SK-N-SH (cell line): ENCODE results near the gene NSF. TPM values are rescaled to one million over a fixed set of nuclear protein-coding genes. Genes with fewer than 3 reads are reported as not detected.

Experiments
- CTCF ChIA-PET: fragments of 300-600, 350-600 bp; formaldehyde crosslinking; extraction: SDS; loops from one replicate; lab custom pipeline; 2021; lab: Yijun Ruan, JAX
- POLR2A ChIA-PET: fragments of 350-600 bp; sonication (Branson Sonifier 250); formaldehyde crosslinking; extraction: SDS; loops from one replicate; lab custom pipeline; 2020; ENCODE audit warnings: antibody characterized with exemption, inconsistent platforms; lab: Yijun Ruan, JAX
- DNase-seq: peaks from one replicate; pipeline ENCODE4 v3.0.0; 2012
- H2AFZ ChIP-seq: fragments of 200-600 bp; sonication (generic); 2 replicates; pipeline ENCODE4 v1.8.1; 2016; ENCODE audit warnings: antibody characterized with exemption, mild to moderate bottlenecking, low read depth
- H3F3A ChIP-seq: fragments of 200-600 bp; sonication (generic); replicated peaks from 2 replicates; pipeline ENCODE3; 2016; ENCODE audit warnings: antibody characterized with exemption, mild to moderate bottlenecking; ENCODE audit not compliant: insufficient read depth
- H3K27ac ChIP-seq, 2 experiments: fragments of 200-500 bp in 1 of 2; fragments of 200-600 bp in 1 of 2; sonication (Bioruptor generic) in 1 of 2; sonication (generic), shearing (Covaris generic) in 1 of 2; 2 replicates each; pipeline versions ENCODE4 v1.5.1 to v1.6.1; 2014 to 2016; ENCODE audit warnings: low read depth in 2 of 2, inconsistent platforms in 1 of 2, low read length in 1 of 2, mild to moderate bottlenecking in 1 of 2, mixed read lengths in 1 of 2
- H3K27me3 ChIP-seq: fragments of 200-600 bp; sonication (generic), shearing (Covaris generic); 2 replicates; pipeline ENCODE4 v1.6.1; 2016; ENCODE audit warnings: mixed run types; ENCODE audit not compliant: insufficient read depth
- H3K36me3 ChIP-seq, 2 experiments: fragments of 200-500 bp in 1 of 2; fragments of 200-600 bp in 1 of 2; sonication (Bioruptor generic) in 1 of 2; sonication (generic) in 1 of 2; replicated peaks in 1 of 2; 2 replicates each; pipeline versions ENCODE3 to v1.5.1; 2014 to 2016; ENCODE audit warnings: low read length in 1 of 2, mild to moderate bottlenecking in 1 of 2; ENCODE audit not compliant: insufficient read depth in 2 of 2, control insufficient read depth in 1 of 2
- H3K4me1 ChIP-seq, 2 experiments: fragments of 200-500 bp in 1 of 2; fragments of 200-600 bp in 1 of 2; sonication (Bioruptor generic) in 1 of 2; sonication (generic), shearing (Covaris generic) in 1 of 2; 2 replicates each; pipeline versions ENCODE4 v1.5.1 to v1.6.1; 2014 to 2016; ENCODE audit warnings: low read depth in 1 of 2, low read length in 1 of 2, mixed run types in 1 of 2; ENCODE audit not compliant: insufficient read depth in 2 of 2, control insufficient read depth in 1 of 2
- H3K4me2 ChIP-seq: fragments of 200-600 bp; sonication (generic), shearing (Covaris generic); 2 replicates; pipeline ENCODE4 v1.6.1; 2017; ENCODE audit warnings: mixed run types
- H3K4me3 ChIP-seq, 2 experiments: fragments of 200-500 bp in 1 of 2; fragments of 200-600 bp in 1 of 2; sonication (Bioruptor generic) in 1 of 2; sonication (generic), shearing (Covaris generic) in 1 of 2; 2 replicates each; pipeline versions ENCODE4 v1.5.1 to v1.8.1; 2014 to 2016; ENCODE audit warnings: low read depth in 2 of 2, inconsistent platforms in 1 of 2, low read length in 1 of 2, mild to moderate bottlenecking in 1 of 2, mixed read lengths in 1 of 2, moderate library complexity in 1 of 2
- H3K79me2 ChIP-seq: fragments of 200-600 bp; sonication (generic); 2 replicates; pipeline ENCODE4 v1.8.1; 2017; ENCODE audit warnings: mild to moderate bottlenecking; ENCODE audit not compliant: insufficient read depth
- H3K9ac ChIP-seq: fragments of 200-600 bp; sonication (generic); 2 replicates; pipeline ENCODE4 v1.6.1; 2017; ENCODE audit warnings: mixed run types
- H3K9me2 ChIP-seq: fragments of 200-600 bp; sonication (generic); 2 replicates; pipeline ENCODE4 v1.6.1; 2017; ENCODE audit warnings: mixed run types
- H3K9me3 ChIP-seq: fragments of 200-600 bp; sonication (generic); 2 replicates; pipeline ENCODE4 v1.6.1; 2017; ENCODE audit warnings: mixed run types, mild to moderate bottlenecking, moderate library complexity
- H4K20me1 ChIP-seq: fragments of 200-600 bp; sonication (generic); 2 replicates; pipeline ENCODE4 v1.6.1; 2017; ENCODE audit warnings: mild to moderate bottlenecking, mixed run types; ENCODE audit not compliant: insufficient read depth
- ELF1 ChIP-seq: IDR thresholded peaks from 2 replicates; pipeline ENCODE4 v1.4.0; 2012
- EP300 ChIP-seq, 2 experiments: IDR thresholded peaks; 2 replicates each; pipeline versions ENCODE4 v1.4.0 to v1.6.1; 2012; ENCODE audit warnings: borderline replicate concordance in 1 of 2, low read depth in 1 of 2, low read length in 1 of 2
- EZH2phosphoT487 ChIP-seq: fragments of 200-600 bp; sonication (generic); IDR thresholded peaks from 2 replicates; pipeline ENCODE4 v1.6.1; 2017; ENCODE audit warnings: low read depth, mixed run types, mild to moderate bottlenecking, antibody characterized with exemption, moderate library complexity, borderline replicate concordance
- FOSL2 ChIP-seq: IDR thresholded peaks from 2 replicates; pipeline ENCODE4 v1.4.0; 2012; ENCODE audit warnings: low read depth, mild to moderate bottlenecking, moderate library complexity, borderline replicate concordance
- FOXJ3 ChIP-seq: sonication (generic); formaldehyde crosslinking; IDR thresholded peaks from 2 replicates; pipeline ENCODE4 v1.5.1; 2020; ENCODE audit warnings: mild to moderate bottlenecking, missing genetic modification reagents
- IRF3 ChIP-seq: fragments of 150-350 bp; IDR thresholded peaks from 2 replicates; pipeline ENCODE4 v1.6.1; 2016; ENCODE audit warnings: mild to moderate bottlenecking, low read depth, low read length
- JUND ChIP-seq: IDR thresholded peaks from 2 replicates; pipeline ENCODE4 v1.4.0; 2012
- MAX ChIP-seq: IDR thresholded peaks from 2 replicates; pipeline ENCODE4 v1.4.0; 2012; ENCODE audit warnings: low read depth
- MXI1 ChIP-seq: IDR thresholded peaks from 2 replicates; pipeline ENCODE4 v1.6.1; 2012; ENCODE audit warnings: mild to moderate bottlenecking, low read depth, low read length, improper control_type of control experiment
- NFIC ChIP-seq: IDR thresholded peaks from 2 replicates; pipeline ENCODE4 v1.4.0; 2012; ENCODE audit warnings: borderline replicate concordance
- RCOR1 ChIP-seq: fragments of 150-350 bp; IDR thresholded peaks from 2 replicates; pipeline ENCODE4 v1.6.1; 2017; ENCODE audit warnings: antibody characterized with exemption, low read length
- RFX5 ChIP-seq: IDR thresholded peaks from 2 replicates; pipeline ENCODE4 v1.6.1; 2012; ENCODE audit warnings: mild to moderate bottlenecking, improper control_type of control experiment, low read length
- USF1 ChIP-seq: IDR thresholded peaks from 2 replicates; pipeline ENCODE4 v1.4.0; 2012; ENCODE audit warnings: low read depth, borderline replicate concordance
- USF2 ChIP-seq: fragments of 150-350 bp; IDR thresholded peaks from 2 replicates; pipeline ENCODE4 v1.6.1; 2017; ENCODE audit warnings: antibody characterized with exemption, low read length, low read depth, borderline replicate concordance
- YY1 ChIP-seq: IDR thresholded peaks from 2 replicates; pipeline ENCODE4 v1.4.0; 2012; ENCODE audit warnings: low read depth, mild to moderate bottlenecking
- WGBS: methylation state at CpG from one replicate; pipeline ENCODE4 v1.1.6; 2017; ENCODE audit warnings: low lambda C conversion rate; 5-methylcytosine and 5-hydroxymethylcytosine counted together
- polyA plus RNA-seq, 3 experiments: library from polyadenylated mRNA; depleted of rRNA; stranded (reverse); fragments of >200 nt; gene quantifications; 2 replicates each; pipeline ENCODE4 v1.2.3, GENCODE V29; 2012

The NSF gene
- polyA plus RNA-seq, 1 of the 3 experiments (the other 2 are of a cell fraction), result 31.4 TPM

- H3K27ac ChIP-seq, result no peak overlapping the region
- DNase-seq, result no peak
- WGBS, result 82% methylated on average over 8 of the region's 8 CpGs
- CTCF ChIA-PET, result interaction anchor here (1.5 to 2.9 kb wide), 7 partner anchors 9 to 144 kb away, joined by 4 to 11 read pairs (median 5); no protein-coding TSS in a partner anchor
- no peaks in the 10 kb centered on the region for H3K9me3 ChIP-seq
- H3K27me3 ChIP-seq, result peaks cover 16% of the 10 kb centered on the region; the same call in 1 of the 2 replicates
- POLR2A ChIA-PET, result no interaction called here
- no peaks in the 10 kb centered on the region for H3K79me2 ChIP-seq
- H3F3A ChIP-seq, result no peaks in the 10 kb centered on the region
- no peak overlapping the region for H3K4me3 ChIP-seq
- H3K4me1 ChIP-seq, result no peaks in the 10 kb centered on the region
- no peak overlapping the region for H2AFZ ChIP-seq
- no peaks in the 10 kb centered on the region for H3K9me2 ChIP-seq
- no peak overlapping the region for H3K4me2 ChIP-seq
- no peak overlapping the region for H3K9ac ChIP-seq
- TF ChIP-seq USF2 (no peak), ELF1 (no peak), JUND (no peak), FOXJ3 (no peak), USF1 (no peak), YY1 (no peak), NFIC (no peak), FOSL2 (no peak), EZH2phosphoT487 (no peak), RFX5 (no peak), RCOR1 (no peak), EP300 (IDR thresholded peaks at IDR 0.05; ENCODE audit: borderline replicate concordance in 1 of 2, low read depth in 1 of 2, low read length in 1 of 2) (no peak), MAX (no peak)
- H3K36me3 ChIP-seq, result no peaks in the 10 kb centered on the region
- H4K20me1 ChIP-seq, result no peaks in the 10 kb centered on the region
Observed at GRCh38 chr17:46796956-46797530, 206.6 kb downstream of the NSF start.

- Histone ChIP-seq H3K79me2 (no peaks in the 10 kb centered on the region), H3K27me3 (no peaks in the 10 kb centered on the region; the same call in 1 of the 2 replicates), H3K27ac (no peak overlapping the region), H3K4me1 (no peaks in the 10 kb centered on the region; a peak in 1 of 4 replicates), H3K9me3 (no peaks in the 10 kb centered on the region), H2AFZ (no peak overlapping the region), H3F3A (no peaks in the 10 kb centered on the region), H3K36me3 (no peaks in the 10 kb centered on the region), H3K4me2 (no peak overlapping the region), H3K9ac (no peak overlapping the region), H3K4me3 (no peak overlapping the region)
- no peak for DNase-seq
- 97% methylated on average over 4 of the region's 4 CpGs for WGBS
- POLR2A ChIA-PET, result no interaction called here
- CTCF ChIA-PET, result interaction anchor here (0.7 to 1.1 kb wide), 3 partner anchors 13 to 700 kb away, joined by 3 to 5 read pairs (median 3); no protein-coding TSS in a partner anchor
- TF ChIP-seq EZH2phosphoT487, result no peak
- no peak for TF ChIP-seq RFX5
- TF ChIP-seq IRF3, result no peak
- no peak for TF ChIP-seq MXI1
- TF ChIP-seq USF1, result no peak
- TF ChIP-seq, all 33 proteins: peak for 0
- no peaks in the 10 kb centered on the region for H4K20me1 ChIP-seq
- no peaks in the 10 kb centered on the region for H3K9me2 ChIP-seq
Observed at GRCh38 chr17:46800573-46800972, 210.1 kb downstream of the NSF start.
